ENCODE data around the gene RALGAPA2. TPM values are rescaled to one million over a fixed set of nuclear protein-coding genes. Genes with fewer than 3 reads are reported as not detected.

Gene RALGAPA2
- total and polyA plus RNA-seq, 2 donors (not counting 3 experiments of a cell fraction or from before 2014, with no cell fraction given): 10.0 to 46.8 TPM

DNA sequence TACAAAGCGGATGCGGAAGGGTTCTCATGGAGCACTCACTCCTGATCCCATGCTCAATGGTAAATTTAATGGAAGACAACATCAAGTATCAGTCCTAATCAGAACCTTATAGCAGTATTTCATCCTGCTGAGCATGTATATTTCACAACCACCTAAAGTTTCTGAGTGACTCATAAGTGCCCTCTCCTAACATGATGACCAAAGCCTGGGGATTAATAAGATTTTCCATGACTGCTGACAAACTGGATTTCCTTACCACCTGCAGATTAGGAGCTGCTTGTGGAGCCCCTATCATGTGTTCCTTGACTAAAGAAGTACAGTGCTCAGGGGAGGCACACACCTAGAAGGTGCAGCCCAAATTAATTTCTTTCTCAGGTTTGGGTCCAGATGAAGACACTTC, 231.8 kb downstream of the RALGAPA2 start:
- no peaks in the 10 kb centered on the region for H3K9me3 ChIP-seq (replicated peaks; ENCODE audit: control insufficient read depth, insufficient read depth, low read length)
- H3K9ac ChIP-seq (replicated peaks; ENCODE audit: extremely low read depth, insufficient read depth, low read length): no peak overlapping the region
- FAIRE-seq (no peak), DNase-seq (ENCODE audit: low read depth, low spot score) (no peak)
- no peaks in the 10 kb centered on the region for H3K27me3 ChIP-seq (ENCODE audit: control insufficient read depth in 2 of 2, insufficient read depth in 2 of 2, low read length in 2 of 2)
- no peak overlapping the region for H3K4me2 ChIP-seq (ENCODE audit: insufficient read depth, low read length)
- no peaks in the 10 kb centered on the region for H3K79me2 ChIP-seq (ENCODE audit: control insufficient read depth, insufficient read depth, low read length)
- CTCF ChIA-PET: no interaction called here
- H3K4me3 ChIP-seq (replicated peaks in 1 of 3; ENCODE audit: insufficient read depth in 1 of 3, low read depth in 1 of 3, low read length in 3 of 3): no peak overlapping the region
- H3K36me3 ChIP-seq (ENCODE audit: control insufficient read depth in 2 of 2, extremely low read depth in 1 of 2, insufficient read depth in 2 of 2, low read length in 2 of 2): peaks cover 0 to 5% of the 10 kb centered on the region in 2 experiments
- no peaks in the 10 kb centered on the region for H4K20me1 ChIP-seq (replicated peaks; ENCODE audit: control insufficient read depth, extremely low read depth, insufficient read depth, low read length)
- no peak overlapping the region for H2AFZ ChIP-seq (ENCODE audit: low read depth, low read length)
- H3K27ac ChIP-seq (ENCODE audit: insufficient read depth, low read depth, low read length): no peak overlapping the region
- TF ChIP-seq MYC (IDR thresholded peaks at IDR 0.05; ENCODE audit: low read depth, low read length) (no peak), POLR2AphosphoS5 (IDR thresholded peaks at IDR 0.05; ENCODE audit: insufficient read depth, low read depth, low read length) (no peak), POLR2A (IDR thresholded peaks at IDR 0.05; ENCODE audit: low read depth, low read length) (no peak), GATA2 (IDR thresholded peaks at IDR 0.05; ENCODE audit: insufficient read depth, insufficient read length, low read depth, low read length) (no peak), EZH2 (IDR thresholded peaks at IDR 0.05; ENCODE audit: borderline replicate concordance, low read depth, low read length, severe bottlenecking) (no peak), FOS (IDR thresholded peaks at IDR 0.05; ENCODE audit: borderline replicate concordance, insufficient read depth, low read length) (no peak)
- TF ChIP-seq, protein P1, sequence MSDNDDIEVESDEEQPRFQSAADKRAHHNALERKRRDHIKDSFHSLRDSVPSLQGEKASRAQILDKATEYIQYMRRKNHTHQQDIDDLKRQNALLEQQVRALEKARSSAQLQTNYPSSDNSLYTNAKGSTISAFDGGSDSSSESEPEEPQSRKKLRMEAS (IDR thresholded peaks at IDR 0.05; ENCODE audit: insufficient read depth, insufficient read length): no peak
- TF ChIP-seq, protein P2, sequence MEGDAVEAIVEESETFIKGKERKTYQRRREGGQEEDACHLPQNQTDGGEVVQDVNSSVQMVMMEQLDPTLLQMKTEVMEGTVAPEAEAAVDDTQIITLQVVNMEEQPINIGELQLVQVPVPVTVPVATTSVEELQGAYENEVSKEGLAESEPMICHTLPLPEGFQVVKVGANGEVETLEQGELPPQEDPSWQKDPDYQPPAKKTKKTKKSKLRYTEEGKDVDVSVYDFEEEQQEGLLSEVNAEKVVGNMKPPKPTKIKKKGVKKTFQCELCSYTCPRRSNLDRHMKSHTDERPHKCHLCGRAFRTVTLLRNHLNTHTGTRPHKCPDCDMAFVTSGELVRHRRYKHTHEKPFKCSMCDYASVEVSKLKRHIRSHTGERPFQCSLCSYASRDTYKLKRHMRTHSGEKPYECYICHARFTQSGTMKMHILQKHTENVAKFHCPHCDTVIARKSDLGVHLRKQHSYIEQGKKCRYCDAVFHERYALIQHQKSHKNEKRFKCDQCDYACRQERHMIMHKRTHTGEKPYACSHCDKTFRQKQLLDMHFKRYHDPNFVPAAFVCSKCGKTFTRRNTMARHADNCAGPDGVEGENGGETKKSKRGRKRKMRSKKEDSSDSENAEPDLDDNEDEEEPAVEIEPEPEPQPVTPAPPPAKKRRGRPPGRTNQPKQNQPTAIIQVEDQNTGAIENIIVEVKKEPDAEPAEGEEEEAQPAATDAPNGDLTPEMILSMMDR (IDR thresholded peaks at IDR 0.05; ENCODE audit: extremely low read depth in 1 of 2, insufficient read depth in 1 of 2, low read depth in 1 of 2, low read length in 2 of 2): no peak
- H3K4me1 ChIP-seq (ENCODE audit: control insufficient read depth, extremely low read depth, insufficient read depth, low read length): no peaks in the 10 kb centered on the region
- no TSS peak for BruUV-seq (replicated peaks)
- intact Hi-C loops (cut with micrococcal nuclease): no loop called here
- dilution Hi-C loops (cut with MboI; ENCODE audit: extremely low pct_ligation_motif_present, low sequenced_read_pairs): no loop called here
- H3K9me1 ChIP-seq (replicated peaks; ENCODE audit: control insufficient read depth, extremely low read depth, insufficient read depth, low read length): no peaks in the 10 kb centered on the region
- POLR2A ChIA-PET: no interaction called here

Data from endothelial cell of umbilical vein (primary cell).